GM12891 (cell line): ENCODE measurements around the gene FAT1.

ENCODE experiments used
- PAX5 ChIP-seq: IDR thresholded peaks from 2 replicates; pipeline ENCODE4 v1.6.1; 2011; ENCODE audit warnings: low read length, moderate library complexity, mild to moderate bottlenecking; ENCODE audit not compliant: insufficient read depth, severe bottlenecking
- POLR2A ChIP-seq: IDR thresholded peaks from 2 replicates; pipeline ENCODE4 v1.6.1; 2011; ENCODE audit warnings: low read depth, low read length, control low read depth
- POLR2AphosphoS5 ChIP-seq: IDR thresholded peaks from 2 replicates; pipeline ENCODE4 v1.6.1; 2011; ENCODE audit warnings: low read depth, low read length, control low read depth
- POU2F2 ChIP-seq: IDR thresholded peaks from 2 replicates; pipeline ENCODE4 v1.6.1; 2011; ENCODE audit warnings: low read depth, mild to moderate bottlenecking, control low read depth, low read length, moderate library complexity
- SPI1 ChIP-seq: IDR thresholded peaks from 2 replicates; pipeline ENCODE4 v1.6.1; 2011; ENCODE audit warnings: low read depth, low read length, control low read depth
- TAF1 ChIP-seq: IDR thresholded peaks from 2 replicates; pipeline ENCODE4 v1.6.1; 2011; ENCODE audit warnings: low read depth, low read length, control low read depth

- TF ChIP-seq POLR2A (no peak), POLR2AphosphoS5 (no peak), SPI1 (no peak), TAF1 (no peak), PAX5 (no peak), POU2F2 (no peak)
Measured at GRCh38 chr4:186755550-186756519, 32.2 kb upstream of the FAT1 start.
